ENCODE data around the gene CT45A6.
"Not testable (repeated sequence)": the region's sequence is repeated elsewhere in the genome, so short reads cannot be mapped to it uniquely, and the experiment has no call there.

CT45A6 gene, protein sequence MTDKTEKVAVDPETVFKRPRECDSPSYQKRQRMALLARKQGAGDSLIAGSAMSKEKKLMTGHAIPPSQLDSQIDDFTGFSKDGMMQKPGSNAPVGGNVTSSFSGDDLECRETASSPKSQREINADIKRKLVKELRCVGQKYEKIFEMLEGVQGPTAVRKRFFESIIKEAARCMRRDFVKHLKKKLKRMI

DNA sequence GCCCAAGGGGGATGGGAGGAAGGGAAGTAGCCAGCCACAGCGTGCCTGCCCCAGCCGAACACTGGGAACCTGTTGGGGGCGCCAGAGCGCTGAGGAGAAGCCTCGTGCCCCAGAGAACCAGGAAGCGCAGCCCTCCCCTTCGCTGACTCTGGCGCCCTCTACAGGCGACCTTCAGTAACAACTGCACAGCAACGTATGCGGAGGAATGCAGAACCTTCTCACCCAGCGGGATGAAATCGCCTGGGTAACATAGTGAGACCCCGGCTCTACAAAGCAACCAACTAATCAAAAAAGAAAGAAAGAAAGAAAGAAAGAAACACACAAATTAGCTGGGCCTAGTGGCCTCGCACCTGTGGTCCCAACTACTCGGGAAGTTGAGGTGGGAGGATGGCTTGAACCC lies at the start of gene CT45A6:
Gene CT45A6 (minus strand): TSS at position 101 of the 400 bp plus-strand sequence. CDS start 3,794 bp downstream, outside the sequence.
- not testable (repeated sequence) for DNase-seq

DNA sequence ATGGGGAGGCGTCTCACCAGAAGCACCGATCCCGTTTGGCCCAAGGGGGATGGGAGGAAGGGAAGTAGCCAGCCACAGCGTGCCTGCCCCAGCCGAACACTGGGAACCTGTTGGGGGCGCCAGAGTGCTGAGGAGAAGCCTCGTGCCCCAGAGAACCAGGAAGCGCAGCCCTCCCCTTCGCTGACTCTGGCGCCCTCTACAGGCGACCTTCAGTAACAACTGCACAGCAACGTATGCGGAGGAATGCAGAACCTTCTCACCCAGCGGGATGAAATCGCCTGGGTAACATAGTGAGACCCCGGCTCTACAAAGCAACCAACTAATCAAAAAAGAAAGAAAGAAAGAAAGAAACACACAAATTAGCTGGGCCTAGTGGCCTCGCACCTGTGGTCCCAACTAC lies 34.6 kb upstream of the CT45A6 start, which contains the start of gene CT45A7:
Gene CT45A7 (minus strand): TSS at position 101 of the 400 bp plus-strand sequence. CDS start 3,747 bp downstream, outside the sequence.
- not testable (repeated sequence) for DNase-seq

DNA sequence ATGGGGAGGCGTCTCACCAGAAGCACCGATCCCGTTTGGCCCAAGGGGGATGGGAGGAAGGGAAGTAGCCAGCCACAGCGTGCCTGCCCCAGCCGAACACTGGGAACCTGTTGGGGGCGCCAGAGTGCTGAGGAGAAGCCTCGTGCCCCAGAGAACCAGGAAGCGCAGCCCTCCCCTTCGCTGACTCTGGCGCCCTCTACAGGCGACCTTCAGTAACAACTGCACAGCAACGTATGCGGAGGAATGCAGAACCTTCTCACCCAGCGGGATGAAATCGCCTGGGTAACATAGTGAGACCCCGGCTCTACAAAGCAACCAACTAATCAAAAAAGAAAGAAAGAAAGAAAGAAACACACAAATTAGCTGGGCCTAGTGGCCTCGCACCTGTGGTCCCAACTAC lies 17.3 kb upstream of the CT45A6 start, which contains the start of gene CT45A2:
Gene CT45A2 (minus strand): TSS at position 101 of the 400 bp plus-strand sequence. CDS start 3,747 bp downstream, outside the sequence.
- DNase-seq = not testable (repeated sequence)

DNA sequence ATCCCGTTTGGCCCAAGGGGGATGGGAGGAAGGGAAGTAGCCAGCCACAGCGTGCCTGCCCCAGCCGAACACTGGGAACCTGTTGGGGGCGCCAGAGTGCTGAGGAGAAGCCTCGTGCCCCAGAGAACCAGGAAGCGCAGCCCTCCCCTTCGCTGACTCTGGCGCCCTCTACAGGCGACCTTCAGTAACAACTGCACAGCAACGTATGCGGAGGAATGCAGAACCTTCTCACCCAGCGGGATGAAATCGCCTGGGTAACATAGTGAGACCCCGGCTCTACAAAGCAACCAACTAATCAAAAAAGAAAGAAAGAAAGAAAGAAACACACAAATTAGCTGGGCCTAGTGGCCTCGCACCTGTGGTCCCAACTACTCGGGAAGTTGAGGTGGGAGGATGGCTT lies 17.2 kb downstream of the CT45A6 start, which contains the start of gene CT45A5:
Gene CT45A5 (minus strand): TSS at position 101 of the 400 bp plus-strand sequence. CDS start 3,774 bp downstream, outside the sequence.
- DNase-seq = not testable (repeated sequence)

DNA sequence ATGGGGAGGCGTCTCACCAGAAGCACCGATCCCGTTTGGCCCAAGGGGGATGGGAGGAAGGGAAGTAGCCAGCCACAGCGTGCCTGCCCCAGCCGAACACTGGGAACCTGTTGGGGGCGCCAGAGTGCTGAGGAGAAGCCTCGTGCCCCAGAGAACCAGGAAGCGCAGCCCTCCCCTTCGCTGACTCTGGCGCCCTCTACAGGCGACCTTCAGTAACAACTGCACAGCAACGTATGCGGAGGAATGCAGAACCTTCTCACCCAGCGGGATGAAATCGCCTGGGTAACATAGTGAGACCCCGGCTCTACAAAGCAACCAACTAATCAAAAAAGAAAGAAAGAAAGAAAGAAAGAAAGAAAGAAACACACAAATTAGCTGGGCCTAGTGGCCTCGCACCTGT lies 34.5 kb downstream of the CT45A6 start, which contains the start of gene CT45A3:
Gene CT45A3 (minus strand): TSS at position 101 of the 400 bp plus-strand sequence. CDS start 3,747 bp downstream, outside the sequence.
- not testable (repeated sequence) for DNase-seq

- DNase-seq = not testable (repeated sequence)
Measured at GRCh38 chrX:135744739-135745138, 57.8 kb downstream of the CT45A6 start.

Measured in hypothalamus (tissue), 51 donors.